ENCODE results near the gene ICA1.

DNA sequence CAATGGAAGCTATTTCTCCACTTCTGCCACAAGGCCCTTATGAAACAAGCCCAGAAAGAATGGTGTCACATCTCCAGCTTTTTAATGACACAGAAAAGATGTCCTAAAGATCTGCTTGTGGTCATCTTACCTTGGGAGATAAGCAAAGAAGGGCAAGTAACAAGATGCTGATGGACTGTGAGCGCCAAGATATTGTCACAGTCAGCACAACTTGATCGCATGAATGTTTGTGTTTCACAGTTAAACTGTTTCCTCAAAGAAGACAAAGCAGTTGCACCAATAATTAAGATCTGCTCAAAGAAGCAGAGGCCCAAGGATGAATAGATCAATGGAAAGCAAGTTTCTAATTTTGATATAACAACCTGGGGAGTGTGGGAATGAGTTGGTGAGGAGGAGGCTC lies 15.9 kb downstream of the ICA1 start:
- TF ChIP-seq, protein P1, sequence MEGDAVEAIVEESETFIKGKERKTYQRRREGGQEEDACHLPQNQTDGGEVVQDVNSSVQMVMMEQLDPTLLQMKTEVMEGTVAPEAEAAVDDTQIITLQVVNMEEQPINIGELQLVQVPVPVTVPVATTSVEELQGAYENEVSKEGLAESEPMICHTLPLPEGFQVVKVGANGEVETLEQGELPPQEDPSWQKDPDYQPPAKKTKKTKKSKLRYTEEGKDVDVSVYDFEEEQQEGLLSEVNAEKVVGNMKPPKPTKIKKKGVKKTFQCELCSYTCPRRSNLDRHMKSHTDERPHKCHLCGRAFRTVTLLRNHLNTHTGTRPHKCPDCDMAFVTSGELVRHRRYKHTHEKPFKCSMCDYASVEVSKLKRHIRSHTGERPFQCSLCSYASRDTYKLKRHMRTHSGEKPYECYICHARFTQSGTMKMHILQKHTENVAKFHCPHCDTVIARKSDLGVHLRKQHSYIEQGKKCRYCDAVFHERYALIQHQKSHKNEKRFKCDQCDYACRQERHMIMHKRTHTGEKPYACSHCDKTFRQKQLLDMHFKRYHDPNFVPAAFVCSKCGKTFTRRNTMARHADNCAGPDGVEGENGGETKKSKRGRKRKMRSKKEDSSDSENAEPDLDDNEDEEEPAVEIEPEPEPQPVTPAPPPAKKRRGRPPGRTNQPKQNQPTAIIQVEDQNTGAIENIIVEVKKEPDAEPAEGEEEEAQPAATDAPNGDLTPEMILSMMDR (IDR thresholded peaks at IDR 0.05; ENCODE audit: extremely low read depth in 1 of 2, insufficient read depth in 1 of 2, low read depth in 1 of 2, low read length in 2 of 2): no peak
- no peak for TF ChIP-seq POLR2A (IDR thresholded peaks at IDR 0.05; ENCODE audit: low read depth, low read length)

All from endothelial cell of umbilical vein (primary cell).